ENCODE results near the gene TSPAN9.

DNA sequence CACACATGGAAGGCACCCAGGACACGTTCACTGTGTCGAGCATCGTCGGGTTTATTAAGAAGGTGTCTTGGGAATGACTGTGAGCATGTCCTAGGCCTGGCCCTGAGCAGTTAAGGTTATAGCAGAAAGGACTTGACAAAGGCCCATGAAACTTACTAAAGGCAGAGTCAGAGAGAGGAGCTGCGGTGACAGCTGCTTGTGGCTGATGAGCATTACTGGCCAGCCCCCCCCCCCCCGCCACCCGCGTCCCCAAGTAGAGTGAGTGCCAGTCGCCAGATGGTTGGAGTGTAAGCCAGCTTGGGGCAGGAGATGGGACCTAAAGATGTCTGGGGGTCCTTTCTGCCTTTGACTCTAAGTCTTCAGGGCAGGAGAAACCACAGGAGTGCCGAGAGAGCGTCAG, 169.9 kb downstream of the TSPAN9 start:
- TF ChIP-seq, protein P1, sequence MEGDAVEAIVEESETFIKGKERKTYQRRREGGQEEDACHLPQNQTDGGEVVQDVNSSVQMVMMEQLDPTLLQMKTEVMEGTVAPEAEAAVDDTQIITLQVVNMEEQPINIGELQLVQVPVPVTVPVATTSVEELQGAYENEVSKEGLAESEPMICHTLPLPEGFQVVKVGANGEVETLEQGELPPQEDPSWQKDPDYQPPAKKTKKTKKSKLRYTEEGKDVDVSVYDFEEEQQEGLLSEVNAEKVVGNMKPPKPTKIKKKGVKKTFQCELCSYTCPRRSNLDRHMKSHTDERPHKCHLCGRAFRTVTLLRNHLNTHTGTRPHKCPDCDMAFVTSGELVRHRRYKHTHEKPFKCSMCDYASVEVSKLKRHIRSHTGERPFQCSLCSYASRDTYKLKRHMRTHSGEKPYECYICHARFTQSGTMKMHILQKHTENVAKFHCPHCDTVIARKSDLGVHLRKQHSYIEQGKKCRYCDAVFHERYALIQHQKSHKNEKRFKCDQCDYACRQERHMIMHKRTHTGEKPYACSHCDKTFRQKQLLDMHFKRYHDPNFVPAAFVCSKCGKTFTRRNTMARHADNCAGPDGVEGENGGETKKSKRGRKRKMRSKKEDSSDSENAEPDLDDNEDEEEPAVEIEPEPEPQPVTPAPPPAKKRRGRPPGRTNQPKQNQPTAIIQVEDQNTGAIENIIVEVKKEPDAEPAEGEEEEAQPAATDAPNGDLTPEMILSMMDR (conservative IDR thresholded peaks at IDR 0.05; ENCODE audit: low read depth, low read length): no peak
- TF ChIP-seq POLR2A (IDR thresholded peaks at IDR 0.05; ENCODE audit: low read depth, low read length): no peak
- no peak for TF ChIP-seq SMC3 (IDR thresholded peaks at IDR 0.05; ENCODE audit: low read depth, low read length)
- TF ChIP-seq MAZ (IDR thresholded peaks at IDR 0.05; ENCODE audit: borderline replicate concordance, low read depth, low read length): no peak
- TF ChIP-seq BHLHE40 (IDR thresholded peaks at IDR 0.05; ENCODE audit: low read depth, low read length): no peak
- TF ChIP-seq RAD21 (IDR thresholded peaks at IDR 0.05; ENCODE audit: low read length): no peak
- TF ChIP-seq RFX5 (IDR thresholded peaks at IDR 0.05; ENCODE audit: low read depth, low read length): no peak
